SU-DHL-6 (cell line): ENCODE data around the gene AXDND1.
"Not testable (repeated sequence)": the region's sequence is repeated elsewhere in the genome, so short reads cannot be mapped to it uniquely, and the experiment has no call there.

ENCODE experiments used
- H2AFZ ChIP-seq: fragments of 200-600 bp; sonication (generic); 2 replicates; pipeline ENCODE4 v1.6.1; 2014; ENCODE audit warnings: low read depth, mild to moderate bottlenecking, moderate library complexity, mixed read lengths, antibody characterized with exemption, low read length; ENCODE audit not compliant: severe bottlenecking
- H3F3A ChIP-seq: fragments of 200-600 bp; shearing (Covaris generic); 2 replicates; pipeline ENCODE4 v1.6.0; 2016; ENCODE audit warnings: antibody characterized with exemption, mild to moderate bottlenecking; ENCODE audit not compliant: insufficient read depth
- H3K27ac ChIP-seq: fragments of 200-600 bp; sonication (generic); 2 replicates; pipeline ENCODE4 v1.5.1; 2016; ENCODE audit warnings: low read depth, mild to moderate bottlenecking, low read length, moderate library complexity, mixed read lengths
- H3K27me3 ChIP-seq: fragments of 200-600 bp; sonication (generic), shearing (Covaris generic); 2 replicates; pipeline ENCODE4 v1.6.0; 2014; ENCODE audit warnings: mild to moderate bottlenecking, low read length
- H3K36me3 ChIP-seq: fragments of 200-600 bp; sonication (generic); 2 replicates; pipeline ENCODE4 v1.6.1; 2014; ENCODE audit warnings: mild to moderate bottlenecking, low read length, mixed read lengths
- H3K4me2 ChIP-seq: fragments of 300-600, 200-600 bp; shearing (Covaris generic), sonication (generic); 2 replicates; pipeline ENCODE4 v1.6.0; 2014; ENCODE audit warnings: low read length, low read depth, mild to moderate bottlenecking; ENCODE audit not compliant: poor library complexity, severe bottlenecking
- H3K4me3 ChIP-seq: fragments of 200-600 bp; sonication (generic); 2 replicates; pipeline ENCODE4 v1.5.1; 2014; ENCODE audit warnings: antibody characterized with exemption, low read length, mild to moderate bottlenecking, mixed read lengths; ENCODE audit not compliant: insufficient read depth, poor library complexity, severe bottlenecking
- H3K79me2 ChIP-seq: fragments of 200-600 bp; sonication (generic); 2 replicates; pipeline ENCODE4 v1.6.1; 2014; ENCODE audit warnings: mild to moderate bottlenecking, low read length, moderate library complexity; ENCODE audit not compliant: insufficient read depth
- H3K9ac ChIP-seq: fragments of 200-600 bp; sonication (generic); 2 replicates; pipeline ENCODE4 v1.7.0; 2014; ENCODE audit warnings: mild to moderate bottlenecking, low read length
- H3K9me2 ChIP-seq: fragments of 200-600 bp; sonication (generic); replicated peaks from 2 replicates; pipeline ENCODE4 v1.6.1; 2014; ENCODE audit warnings: low read length; ENCODE audit not compliant: insufficient read depth
- H3K9me3 ChIP-seq: fragments of 200-600 bp; sonication (generic); 2 replicates; pipeline ENCODE4 v1.6.1; 2014; ENCODE audit warnings: low read length, mixed read lengths; ENCODE audit not compliant: insufficient read depth
- H4K20me1 ChIP-seq: fragments of 200-600 bp; sonication (generic); 2 replicates; pipeline ENCODE4 v1.6.1; 2014; ENCODE audit warnings: low read depth, mild to moderate bottlenecking, antibody characterized with exemption, low read length, moderate library complexity, mixed read lengths
- CTCF ChIP-seq: fragments of 200-600 bp; sonication (generic); IDR thresholded peaks from one replicate; pipeline ENCODE4 v1.5.1; 2017; ENCODE audit warnings: antibody characterized with exemption, mild to moderate bottlenecking, low read length, moderate library complexity; ENCODE audit not compliant: insufficient read depth, poor library complexity, severe bottlenecking
- EZH2phosphoT487 ChIP-seq: fragments of 200-600 bp; sonication (generic), shearing (Covaris generic); conservative IDR thresholded peaks from 2 replicates; pipeline ENCODE4 v1.6.1; 2018; ENCODE audit warnings: mild to moderate bottlenecking, antibody characterized with exemption, low read length, moderate library complexity, mixed read lengths

Gene AXDND1

GRCh38 chr1:179351281-179351680, 14.5 kb upstream of the AXDND1 start:
- no peak overlapping the region for H3K4me3 ChIP-seq
- H3F3A ChIP-seq: no peaks in the 10 kb centered on the region
- H3K9ac ChIP-seq: no peak overlapping the region
- H3K36me3 ChIP-seq: peaks cover 15% of the 10 kb centered on the region; the same call in 1 of the 2 replicates
- no peak overlapping the region for H2AFZ ChIP-seq
- H4K20me1 ChIP-seq: no peaks in the 10 kb centered on the region
- TF ChIP-seq CTCF (no peak), EZH2phosphoT487 (no peak)
- no peaks in the 10 kb centered on the region for H3K27me3 ChIP-seq
- no peaks in the 10 kb centered on the region for H3K79me2 ChIP-seq
- H3K27ac ChIP-seq: no peak overlapping the region
- no peak overlapping the region for H3K4me2 ChIP-seq
- H3K9me3 ChIP-seq: no peaks in the 10 kb centered on the region
- no peaks in the 10 kb centered on the region for H3K9me2 ChIP-seq

- no peaks in the 10 kb centered on the region for H3K27me3 ChIP-seq
- H3F3A ChIP-seq: no peaks in the 10 kb centered on the region
- no peaks in the 10 kb centered on the region for H3K9me3 ChIP-seq
- H2AFZ ChIP-seq: no peak overlapping the region
- H3K36me3 ChIP-seq: peaks cover 15% of the 10 kb centered on the region; the same call in 1 of the 2 replicates
- H3K4me2 ChIP-seq: no peak overlapping the region
- H3K9me2 ChIP-seq: no peaks in the 10 kb centered on the region
- TF ChIP-seq CTCF (no peak), EZH2phosphoT487 (no peak)
- no peaks in the 10 kb centered on the region for H3K79me2 ChIP-seq
- no peak overlapping the region for H3K9ac ChIP-seq
- no peaks in the 10 kb centered on the region for H4K20me1 ChIP-seq
- no peak overlapping the region for H3K4me3 ChIP-seq
- no peak overlapping the region for H3K27ac ChIP-seq
These were observed 13.5 kb upstream of the AXDND1 start for GRCh38 chr1:179352236-179352635.

GRCh38 chr1:179353546-179353945, 12.2 kb upstream of the AXDND1 start:
- H2AFZ ChIP-seq: no peak overlapping the region
- TF ChIP-seq CTCF (no peak), EZH2phosphoT487 (no peak)

GRCh38 chr1:179361631-179362030, 4.1 kb upstream of the AXDND1 start:
- not testable (repeated sequence) for H3K9me2 ChIP-seq, H3K27ac ChIP-seq, H3K27me3 ChIP-seq, H2AFZ ChIP-seq, H3K9ac ChIP-seq, H3K4me2 ChIP-seq, H3F3A ChIP-seq, H4K20me1 ChIP-seq, H3K79me2 ChIP-seq, H3K4me3 ChIP-seq, H3K9me3 ChIP-seq, H3K36me3 ChIP-seq

More at GRCh38 chr1:179353546-179353945, 12.2 kb upstream of the AXDND1 start:
- Histone ChIP-seq H3K4me3 (no peak overlapping the region), H3K36me3 (peaks cover 12% of the 10 kb centered on the region; the same call in 1 of the 2 replicates), H3K27me3 (no peaks in the 10 kb centered on the region), H3K9me2 (no peaks in the 10 kb centered on the region), H4K20me1 (no peaks in the 10 kb centered on the region), H3K27ac (no peak overlapping the region), H3K9ac (no peak overlapping the region), H3K79me2 (no peaks in the 10 kb centered on the region), H3F3A (no peaks in the 10 kb centered on the region), H3K9me3 (no peaks in the 10 kb centered on the region), H3K4me2 (no peak overlapping the region)
